Embryonic facial prominence (tissue), 1 donor: ENCODE results near the gene ANKRD18B.
A peak's percentile ranks its signal among the peaks of the same experiment; 100 is the strongest.
"Not testable (repeated sequence)": the region's sequence is repeated elsewhere in the genome, so short reads cannot be mapped to it uniquely, and the experiment has no call there.

Source experiments
- DNase-seq: peaks from one replicate; pipeline ENCODE4 v3.0.0-alpha.2; 2016; ENCODE audit errors: extremely low spot score

Gene ANKRD18B

GRCh38 chr9:33611358-33611757 is 87.3 kb downstream of the ANKRD18B start:
- DNase-seq: no peak

DNA sequence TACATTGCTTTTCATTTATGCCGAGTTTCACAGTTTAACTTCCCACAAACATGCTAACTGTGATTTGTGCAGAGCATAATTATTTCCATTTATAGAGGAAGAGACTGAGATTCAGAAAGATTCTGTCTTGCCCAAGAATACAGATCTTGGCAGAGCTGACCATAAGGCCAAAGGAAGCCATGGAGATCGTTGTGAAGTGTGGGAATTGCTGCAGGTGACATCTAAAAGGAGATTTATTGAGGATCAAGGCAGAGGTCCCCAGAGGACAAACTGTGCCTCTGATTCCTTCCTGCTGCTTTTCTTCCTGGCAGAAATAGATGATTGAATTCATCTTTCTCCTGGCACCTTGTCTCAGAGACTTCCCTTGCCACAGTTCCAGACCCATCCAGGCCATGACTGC is 88.4 kb downstream of the ANKRD18B start:
- not testable (repeated sequence) for DNase-seq

DNA sequence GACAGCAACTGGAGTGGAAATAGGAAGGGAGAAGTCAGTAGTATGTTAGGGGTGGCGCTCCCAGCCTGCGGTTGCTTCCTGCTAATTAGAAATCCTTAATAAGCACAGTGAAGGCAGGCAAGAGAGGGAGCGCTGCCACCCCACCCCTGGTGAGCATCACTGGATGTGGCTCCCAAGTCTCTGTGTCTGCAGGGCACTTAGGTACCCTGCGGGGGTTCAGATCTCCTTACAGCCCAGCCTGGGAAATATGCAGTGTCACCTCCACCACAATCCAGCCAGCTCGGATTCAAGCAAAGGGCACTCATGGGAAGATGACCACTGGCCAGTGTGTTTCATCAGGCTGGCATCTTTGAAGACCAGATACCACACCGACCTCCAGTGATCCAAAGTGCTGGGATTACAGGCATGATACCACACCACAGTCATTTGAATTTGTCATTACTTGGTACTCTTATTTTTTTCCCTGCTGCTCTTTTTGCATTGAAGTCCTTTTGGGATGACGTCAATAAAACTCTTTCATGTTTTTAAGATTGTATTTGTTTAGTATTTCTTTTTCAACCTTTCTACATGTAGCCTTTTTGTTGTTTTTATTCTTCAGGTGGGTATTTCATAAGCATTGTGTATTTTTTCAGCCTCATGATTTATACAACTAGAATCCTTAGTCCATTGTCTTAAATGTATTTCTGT is 90.1 kb downstream of the ANKRD18B start:
- DNase-seq: no peak

- not testable (repeated sequence) for DNase-seq
Measured at GRCh38 chr9:33618370-33618769, 94.3 kb downstream of the ANKRD18B start.

GRCh38 chr9:33619666-33620404 is 95.8 kb downstream of the ANKRD18B start:
- no peak for DNase-seq

GRCh38 chr9:33620738-33621439 is 96.8 kb downstream of the ANKRD18B start:
- DNase-seq: peak; percentile 42
